SJSA1 (cell line): ENCODE measurements around the gene C1QTNF8. TPM values are rescaled to one million over a fixed set of nuclear protein-coding genes. Genes with fewer than 3 reads are reported as not detected.

Experiments used
- DNase-seq, 2 experiments: peaks; one replicate each; pipeline ENCODE4 v3.0.0-alpha.2; 2015 to 2020; ENCODE audit warnings: low spot score in 2 of 2, low read depth in 1 of 2
- H3K27ac ChIP-seq: fragments of 250-450 bp; sonication (Bioruptor Pico); 2 replicates; pipeline ENCODE4 v1.5.1; 2020; ENCODE audit warnings: mild to moderate bottlenecking, moderate library complexity
- H3K27me3 ChIP-seq: fragments of 250-450 bp; sonication (Bioruptor Pico); replicated peaks from 2 replicates; pipeline ENCODE4 v1.5.1; 2020; ENCODE audit warnings: mild to moderate bottlenecking, moderate library complexity
- H3K36me3 ChIP-seq: fragments of 250-450 bp; sonication (Bioruptor Pico); 2 replicates; pipeline ENCODE4 v1.5.1; 2020; ENCODE audit warnings: mild to moderate bottlenecking
- H3K4me1 ChIP-seq: fragments of 250-450 bp; sonication (Bioruptor Pico); replicated peaks from 2 replicates; pipeline ENCODE4 v1.6.1; 2021; ENCODE audit warnings: mild to moderate bottlenecking
- H3K4me3 ChIP-seq: fragments of 250-450 bp; sonication (Bioruptor Pico); 2 replicates; pipeline ENCODE4 v1.5.1; 2020; ENCODE audit warnings: mild to moderate bottlenecking
- H3K9me3 ChIP-seq: fragments of 250-450 bp; sonication (Bioruptor Pico); replicated peaks from 2 replicates; pipeline ENCODE4 v1.5.1; 2020; ENCODE audit warnings: mild to moderate bottlenecking
- total RNA-seq: library from RNA; depleted of rRNA; stranded (reverse); fragments of >200 nt; shearing (Covaris generic); gene quantifications from 2 replicates; pipeline ENCODE4 v1.2.3, GENCODE V29; 2014

The C1QTNF8 gene
- total RNA-seq, 1 experiment from 2014 or later = not detected

DNA sequence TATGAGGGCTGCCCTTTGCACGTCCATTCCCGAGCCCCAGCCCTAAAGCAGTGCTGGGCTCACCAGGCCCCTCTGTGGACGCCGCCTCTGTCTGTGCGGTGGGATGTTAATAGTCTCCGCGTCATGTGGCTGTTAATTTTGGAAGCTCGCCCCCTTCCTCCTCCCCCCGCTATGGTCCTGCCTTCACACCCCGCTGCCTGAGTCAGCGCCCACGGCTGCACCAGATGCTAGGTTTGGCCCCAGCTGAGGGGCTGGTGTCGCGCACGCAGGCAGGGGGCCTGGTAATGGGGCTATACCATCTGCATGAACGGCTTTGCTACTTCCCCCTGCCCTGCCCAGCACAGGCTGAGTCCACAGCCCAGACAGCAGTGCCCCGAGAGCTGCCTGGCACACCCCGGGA, 27.6 kb downstream of the C1QTNF8 start:
- no peaks in the 10 kb centered on the region for H3K9me3 ChIP-seq
- peaks cover 93% of the 10 kb centered on the region for H3K27me3 ChIP-seq
- H3K27ac ChIP-seq = no peak overlapping the region
- H3K36me3 ChIP-seq = no peaks in the 10 kb centered on the region
- no peak overlapping the region for H3K4me3 ChIP-seq
- DNase-seq = no peak
- no peaks in the 10 kb centered on the region for H3K4me1 ChIP-seq

DNA sequence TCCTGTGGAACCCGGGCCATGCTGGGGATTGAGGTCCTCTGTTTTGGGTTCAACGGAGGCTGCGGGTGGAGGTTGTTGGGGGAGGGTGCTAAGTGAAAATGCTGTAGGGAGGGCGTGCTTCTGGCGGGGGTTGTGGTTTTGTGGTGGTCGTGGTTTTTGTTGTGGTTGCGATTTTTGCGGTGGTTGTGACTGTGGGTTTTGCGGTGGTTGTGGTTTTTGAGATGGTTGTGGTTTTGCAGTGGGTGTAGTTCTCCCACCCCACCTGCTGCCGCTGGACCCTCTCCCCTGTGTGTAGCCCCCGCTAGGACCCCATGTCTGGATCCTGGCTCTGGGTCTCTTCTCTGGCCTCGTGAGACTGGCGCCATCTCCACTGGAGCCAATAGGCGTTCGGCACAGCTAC, 28.4 kb downstream of the C1QTNF8 start:
- no peak overlapping the region for H3K4me3 ChIP-seq
- no peaks in the 10 kb centered on the region for H3K9me3 ChIP-seq
- no peak overlapping the region for H3K27ac ChIP-seq
- no peak for DNase-seq
- H3K4me1 ChIP-seq = no peaks in the 10 kb centered on the region
- H3K27me3 ChIP-seq = peaks cover 95% of the 10 kb centered on the region
- H3K36me3 ChIP-seq = no peaks in the 10 kb centered on the region

DNA sequence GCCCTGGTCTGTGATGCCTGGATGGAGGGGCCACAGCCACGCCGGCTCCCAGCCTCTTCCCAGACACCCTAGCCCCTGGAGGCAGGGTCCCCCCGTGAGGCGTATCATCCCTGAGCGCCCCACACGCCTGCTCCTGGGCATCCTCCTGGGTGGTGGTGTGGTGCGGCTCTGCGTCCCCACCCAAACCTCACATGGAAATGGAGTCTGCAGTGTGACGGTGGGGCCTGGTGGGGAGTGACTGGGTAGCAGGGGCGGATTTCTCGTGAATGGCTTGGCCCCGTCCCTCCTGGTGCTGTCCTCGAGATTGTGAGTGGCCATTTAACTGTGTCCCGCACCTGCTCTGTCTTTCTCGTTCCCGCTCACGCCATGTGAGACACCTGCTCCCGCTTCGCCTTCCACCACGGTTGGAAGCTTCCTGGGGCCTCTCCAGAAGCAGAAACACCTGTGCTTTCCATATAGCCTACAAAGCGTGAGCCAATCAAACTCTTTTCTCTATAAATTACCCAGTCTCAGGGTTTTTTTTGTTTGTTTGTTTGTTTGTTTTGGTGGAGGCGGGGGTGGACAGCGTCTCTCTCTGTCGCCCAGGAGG, 29.4 kb downstream of the C1QTNF8 start:
- DNase-seq = no peak
- Histone ChIP-seq H3K27ac (no peak overlapping the region), H3K27me3 (peaks cover 97% of the 10 kb centered on the region), H3K36me3 (no peaks in the 10 kb centered on the region), H3K9me3 (no peaks in the 10 kb centered on the region), H3K4me1 (no peaks in the 10 kb centered on the region), H3K4me3 (no peak overlapping the region)

DNA sequence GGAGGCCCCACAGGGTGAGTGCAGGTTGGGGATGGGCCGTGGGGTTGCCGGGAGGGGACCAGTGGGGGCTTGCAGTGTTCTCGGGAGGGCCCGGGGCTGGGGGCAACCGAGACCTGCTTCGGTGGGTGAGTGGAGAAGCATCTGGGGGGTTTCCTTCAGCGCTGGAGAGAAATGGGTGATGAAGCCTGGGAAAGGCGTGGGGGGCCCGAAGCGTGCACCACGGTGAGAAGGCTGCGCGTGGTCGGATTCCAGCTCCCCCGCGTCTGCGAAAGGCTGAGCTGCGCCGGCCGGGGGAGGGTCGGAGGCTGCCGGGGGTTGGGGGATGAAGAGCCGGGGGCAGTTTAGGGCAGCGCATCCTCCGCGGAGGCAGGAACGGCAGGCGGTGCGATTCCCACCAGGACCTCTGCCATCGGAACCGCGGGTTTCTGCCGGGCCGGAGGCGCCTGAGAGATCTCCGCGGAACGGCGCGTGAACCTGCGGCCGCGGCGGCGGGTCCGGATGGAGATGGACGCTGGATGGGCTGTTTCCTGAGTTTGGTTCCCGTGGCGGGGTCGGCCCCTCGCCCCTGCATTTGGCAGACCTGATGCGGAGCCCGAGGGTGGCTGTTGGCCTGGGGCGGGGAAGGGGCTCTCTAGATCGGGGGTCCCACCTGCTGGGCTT, 30.4 kb downstream of the C1QTNF8 start:
- Histone ChIP-seq H3K4me3 (no peak overlapping the region), H3K9me3 (no peaks in the 10 kb centered on the region), H3K27ac (no peak overlapping the region), H3K27me3 (peaks cover 99% of the 10 kb centered on the region), H3K36me3 (no peaks in the 10 kb centered on the region), H3K4me1 (no peaks in the 10 kb centered on the region)
- DNase-seq = no peak

DNA sequence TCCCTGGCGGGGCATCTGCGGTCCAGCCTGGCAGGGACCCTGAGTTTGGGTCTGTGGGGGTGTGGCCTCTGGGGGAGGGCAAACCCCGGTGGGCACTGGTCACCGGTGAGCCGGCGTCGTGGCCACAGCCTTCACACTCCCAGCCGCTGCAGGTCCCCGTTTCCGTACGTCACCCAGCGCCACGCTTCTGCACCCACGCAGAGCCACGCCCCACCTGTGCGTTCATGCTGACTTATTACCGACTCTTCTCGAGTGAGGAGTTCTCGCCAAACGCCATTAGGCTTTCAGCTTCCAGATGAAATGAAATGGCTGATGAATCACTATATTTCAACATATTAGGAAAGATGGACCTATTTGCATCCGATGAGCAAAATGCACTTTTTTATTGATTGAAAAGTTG, 32.3 kb downstream of the C1QTNF8 start:
- Histone ChIP-seq H3K36me3 (no peaks in the 10 kb centered on the region), H3K4me3 (no peak overlapping the region), H3K27ac (no peak overlapping the region), H3K27me3 (peaks cover 84% of the 10 kb centered on the region), H3K9me3 (no peaks in the 10 kb centered on the region; the same call in 1 of the 2 replicates), H3K4me1 (no peaks in the 10 kb centered on the region)
- no peak for DNase-seq

DNA sequence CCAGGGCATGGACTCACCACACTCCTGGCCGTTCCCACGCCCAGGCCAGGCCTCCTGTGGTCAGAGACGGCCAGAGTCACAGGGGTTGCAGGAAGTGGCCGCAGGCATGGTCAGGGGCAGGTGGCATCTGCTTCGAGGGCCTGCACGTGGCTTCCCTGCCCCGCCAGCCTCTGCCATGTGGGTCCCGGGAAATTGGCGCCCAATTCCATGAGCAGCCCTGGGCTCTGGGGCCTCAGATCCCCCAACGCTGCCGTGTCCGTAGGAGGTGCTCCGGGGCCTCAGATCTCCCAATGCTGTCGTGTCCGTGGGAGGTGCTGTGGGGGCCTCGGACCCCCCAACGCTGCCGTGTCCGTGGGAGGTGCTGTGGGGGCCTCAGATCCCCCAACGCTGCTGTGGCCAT, 33.1 kb downstream of the C1QTNF8 start:
- H3K27ac ChIP-seq = no peak overlapping the region
- no peak overlapping the region for H3K4me3 ChIP-seq
- H3K4me1 ChIP-seq = no peaks in the 10 kb centered on the region
- peaks cover 80% of the 10 kb centered on the region for H3K27me3 ChIP-seq
- no peaks in the 10 kb centered on the region; the same call in 1 of the 2 replicates for H3K9me3 ChIP-seq
- no peak for DNase-seq
- no peaks in the 10 kb centered on the region for H3K36me3 ChIP-seq

DNA sequence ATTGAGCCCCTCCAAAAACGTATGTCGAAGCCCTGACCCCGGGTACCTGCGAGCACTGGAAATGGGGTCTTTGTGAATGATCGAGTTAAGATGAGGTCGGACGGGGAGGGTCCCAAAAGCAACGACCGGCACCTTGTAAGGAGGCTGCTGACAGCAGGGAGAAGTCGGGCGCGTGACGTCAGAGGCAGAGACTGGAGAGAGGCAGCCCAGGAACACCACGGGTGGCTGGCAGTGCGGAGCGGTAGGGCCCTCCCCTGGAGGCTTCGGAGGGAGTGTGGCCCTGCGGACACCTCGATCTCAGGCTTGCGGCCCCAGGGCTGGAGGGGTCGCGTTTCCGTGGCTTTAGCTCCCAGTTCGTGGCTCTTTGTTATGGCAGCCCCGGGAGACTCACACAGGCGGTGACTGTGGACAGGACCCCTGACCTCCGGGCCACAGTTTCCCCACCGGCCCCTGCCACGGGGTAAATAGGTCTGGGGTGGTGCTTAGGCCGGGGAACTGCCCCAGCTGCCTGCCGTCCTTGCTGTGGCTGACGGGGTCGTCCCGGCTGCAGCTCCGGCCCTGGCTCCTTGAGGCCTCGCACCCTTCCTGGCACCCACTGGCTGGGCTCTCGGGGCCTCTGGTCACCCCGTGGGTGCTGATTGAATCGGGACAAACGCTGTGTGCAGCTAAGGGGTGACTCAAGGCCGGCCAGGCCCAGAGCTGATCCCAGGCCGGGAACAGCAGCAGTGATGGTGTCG, 34.1 kb downstream of the C1QTNF8 start:
- Histone ChIP-seq H3K4me3 (no peak overlapping the region), H3K27ac (no peak overlapping the region), H3K9me3 (no peaks in the 10 kb centered on the region; the same call in 1 of the 2 replicates), H3K4me1 (no peaks in the 10 kb centered on the region), H3K36me3 (no peaks in the 10 kb centered on the region), H3K27me3 (peaks cover 71% of the 10 kb centered on the region)
- no peak for DNase-seq

DNA sequence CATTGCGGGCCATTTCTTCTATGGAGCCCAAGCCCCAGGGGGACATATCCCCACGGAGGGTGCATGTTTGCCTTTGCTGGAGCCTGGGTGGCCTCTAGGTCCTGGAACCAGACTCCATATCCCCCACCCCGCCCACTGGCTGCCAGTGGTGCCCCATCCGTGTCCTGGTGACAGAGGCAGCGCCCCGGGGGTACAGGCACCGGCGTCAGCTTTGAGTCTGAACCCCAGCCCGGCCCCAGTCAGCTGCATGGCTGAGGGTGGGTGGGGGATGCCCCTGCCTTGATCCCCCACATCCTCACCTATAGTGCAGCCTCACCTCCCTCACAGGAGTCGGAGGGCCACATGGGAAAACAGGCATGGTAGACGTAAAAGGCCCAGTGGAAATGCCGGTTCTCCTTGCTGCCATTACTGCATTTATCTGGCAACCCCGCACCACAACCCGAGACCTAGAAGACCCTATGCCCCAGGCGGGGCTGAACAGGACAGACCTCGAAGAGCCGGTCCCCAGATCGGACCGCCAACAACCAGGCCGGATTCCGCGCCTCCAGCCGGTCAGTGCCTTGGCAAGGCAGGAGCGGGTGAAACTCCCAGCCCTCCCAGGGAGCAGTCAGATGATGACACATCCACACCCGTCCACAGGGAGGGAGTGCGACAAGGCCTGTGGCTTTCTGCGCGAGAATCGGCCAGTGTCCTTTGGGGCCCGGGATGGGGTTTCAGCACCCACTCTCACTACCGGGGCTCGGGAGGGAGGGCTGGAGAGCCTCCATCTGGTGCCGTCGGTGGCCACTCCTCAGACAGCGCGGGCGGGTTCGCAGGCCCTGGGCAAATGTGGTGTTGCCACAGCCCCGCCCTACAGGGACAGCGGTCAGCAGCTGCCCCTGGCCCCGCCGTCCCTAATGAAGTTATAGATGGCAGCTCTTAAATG, 35.4 kb downstream of the C1QTNF8 start:
- Histone ChIP-seq H3K4me3 (no peak overlapping the region), H3K4me1 (no peaks in the 10 kb centered on the region), H3K36me3 (no peaks in the 10 kb centered on the region), H3K27me3 (peaks cover 58% of the 10 kb centered on the region), H3K27ac (no peak overlapping the region), H3K9me3 (no peaks in the 10 kb centered on the region; the same call in 1 of the 2 replicates)
- DNase-seq = no peak

DNA sequence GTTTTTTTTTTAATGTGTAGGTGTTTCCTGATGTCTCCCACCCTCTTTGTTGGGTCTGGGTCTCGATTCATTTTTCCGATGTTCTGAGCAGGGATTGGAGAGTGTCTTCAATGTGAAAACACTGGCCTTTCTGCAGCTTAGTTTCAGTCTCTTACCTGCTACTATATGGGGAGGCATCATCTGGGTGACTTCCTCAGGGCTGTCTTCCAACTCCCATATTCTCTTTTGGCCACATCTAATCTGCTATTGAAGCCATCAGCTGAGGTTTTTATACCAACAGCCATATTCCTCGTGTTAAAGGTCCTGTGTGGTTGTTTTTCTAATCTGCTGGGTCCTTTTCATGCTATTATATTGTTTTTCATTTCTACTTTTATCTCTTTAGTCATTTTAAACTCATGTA, 36.7 kb downstream of the C1QTNF8 start:
- no peak for DNase-seq
- Histone ChIP-seq H3K36me3 (no peaks in the 10 kb centered on the region), H3K27me3 (peaks cover 45% of the 10 kb centered on the region), H3K27ac (no peak overlapping the region), H3K4me1 (no peaks in the 10 kb centered on the region), H3K9me3 (no peaks in the 10 kb centered on the region; the same call in 1 of the 2 replicates), H3K4me3 (no peak overlapping the region)

DNA sequence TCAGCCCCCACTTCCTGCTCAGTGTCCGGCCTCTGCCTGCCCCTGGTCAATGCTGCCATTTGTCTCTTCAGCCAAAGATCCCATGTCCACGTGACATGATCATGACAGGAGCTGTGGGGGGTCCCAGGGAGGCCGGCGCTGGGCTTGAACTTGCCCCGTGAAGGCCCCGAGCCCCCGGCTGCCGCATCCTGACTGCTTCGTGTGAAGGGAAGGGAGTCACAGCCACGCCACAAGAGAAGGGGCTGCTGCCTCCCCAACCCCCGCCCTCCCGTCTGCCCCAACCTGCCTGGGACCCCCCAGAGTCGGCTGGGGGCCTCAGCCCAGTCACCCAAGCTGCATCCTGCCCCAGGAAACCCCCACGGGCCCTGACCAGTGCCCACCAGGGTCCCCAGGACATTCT, 37.8 kb downstream of the C1QTNF8 start:
- no peaks in the 10 kb centered on the region; the same call in 1 of the 2 replicates for H3K9me3 ChIP-seq
- H3K36me3 ChIP-seq = no peaks in the 10 kb centered on the region
- no peak overlapping the region for H3K27ac ChIP-seq
- H3K4me1 ChIP-seq = no peaks in the 10 kb centered on the region
- no peak for DNase-seq
- no peak overlapping the region for H3K4me3 ChIP-seq
- peaks cover 34% of the 10 kb centered on the region for H3K27me3 ChIP-seq

DNA sequence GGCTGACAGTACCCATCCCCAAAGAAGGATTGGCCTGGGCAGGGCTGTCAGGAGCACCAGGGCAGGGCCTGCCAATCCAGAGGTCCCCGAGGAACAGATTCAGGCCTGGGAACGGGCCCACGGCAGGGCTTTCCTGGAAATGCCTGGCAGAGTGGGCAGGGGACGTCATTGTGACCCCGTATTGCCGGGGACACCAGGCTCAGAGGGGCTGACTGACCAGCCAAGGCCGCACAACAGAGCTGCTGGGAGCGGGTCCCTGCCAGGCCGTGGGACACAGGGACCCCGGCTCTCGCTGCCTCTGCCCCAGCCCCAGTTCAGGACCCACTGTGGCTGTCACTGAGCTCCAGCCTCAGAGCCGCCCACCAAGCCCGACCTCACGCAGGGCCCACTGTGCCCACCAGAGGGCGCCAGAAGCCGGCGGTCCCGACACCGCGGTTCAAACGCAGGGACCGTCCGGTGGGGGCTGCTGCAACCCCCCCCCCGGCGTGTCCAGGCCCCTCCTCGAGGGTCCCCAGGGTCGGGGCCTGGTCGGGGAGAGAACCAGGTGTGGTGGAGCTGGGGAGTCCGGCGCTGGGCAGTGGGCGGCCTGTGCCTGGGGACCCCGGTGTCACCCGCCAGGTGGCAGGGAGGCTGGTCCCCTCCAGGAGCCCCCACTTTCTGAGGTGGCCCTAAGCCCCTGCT, 38.7 kb downstream of the C1QTNF8 start:
- no peak for DNase-seq
- no peaks in the 10 kb centered on the region for H3K4me1 ChIP-seq
- H3K9me3 ChIP-seq = no peaks in the 10 kb centered on the region; the same call in 1 of the 2 replicates
- H3K36me3 ChIP-seq = no peaks in the 10 kb centered on the region
- H3K27me3 ChIP-seq = peaks cover 25% of the 10 kb centered on the region
- no peak overlapping the region for H3K4me3 ChIP-seq
- no peak overlapping the region for H3K27ac ChIP-seq

DNA sequence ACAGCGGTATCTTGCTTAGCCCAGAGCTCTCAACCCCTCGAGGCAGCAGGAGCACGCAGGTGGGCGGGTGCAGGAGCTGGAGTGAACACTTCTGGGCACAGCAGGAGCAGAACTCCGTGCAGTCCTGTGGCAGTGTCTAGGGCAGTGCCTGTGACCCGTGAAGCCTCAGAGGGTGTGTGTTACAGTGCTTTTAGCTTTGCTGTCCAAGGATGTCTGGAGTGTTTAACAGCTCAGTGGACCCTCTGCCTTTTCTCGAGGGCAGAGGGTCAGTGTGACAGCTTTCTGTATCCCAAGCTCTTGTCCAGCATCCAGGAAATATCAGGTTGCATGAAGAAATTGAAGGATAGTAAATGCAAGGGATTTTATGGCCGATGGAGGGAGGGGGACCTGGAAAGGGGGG, 39.8 kb downstream of the C1QTNF8 start:
- Histone ChIP-seq H3K4me3 (no peak overlapping the region), H3K27ac (no peak overlapping the region), H3K4me1 (no peaks in the 10 kb centered on the region), H3K27me3 (peaks cover 13% of the 10 kb centered on the region), H3K9me3 (no peaks in the 10 kb centered on the region; the same call in 1 of the 2 replicates), H3K36me3 (no peaks in the 10 kb centered on the region)
- DNase-seq = no peak

DNA sequence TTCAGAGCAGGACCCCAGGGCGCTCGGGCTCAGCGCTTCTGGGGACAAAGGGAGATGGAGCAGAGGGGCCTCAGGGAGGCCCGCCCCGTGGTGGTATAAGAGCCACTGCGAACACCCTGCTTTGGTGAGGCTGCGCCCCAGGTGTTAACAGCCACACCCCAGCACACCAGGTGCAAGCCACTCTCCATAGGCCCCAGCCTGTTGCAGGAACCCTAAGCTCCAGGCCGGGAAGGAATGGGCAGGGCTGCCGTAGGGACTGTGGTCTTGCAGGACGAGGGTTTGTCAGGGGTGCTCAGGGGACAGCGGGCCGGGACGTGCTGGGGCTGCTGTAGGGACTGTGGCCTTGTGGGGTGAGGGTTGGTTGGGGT, 40.5 kb downstream of the C1QTNF8 start:
- peaks cover 8% of the 10 kb centered on the region for H3K27me3 ChIP-seq
- H3K36me3 ChIP-seq = no peaks in the 10 kb centered on the region
- H3K9me3 ChIP-seq = no peaks in the 10 kb centered on the region; the same call in 1 of the 2 replicates
- no peak overlapping the region for H3K4me3 ChIP-seq
- DNase-seq = no peak
- no peaks in the 10 kb centered on the region for H3K4me1 ChIP-seq
- no peak overlapping the region for H3K27ac ChIP-seq
